Measurements from ENCODE around the gene STK36.

Gene STK36, protein sequence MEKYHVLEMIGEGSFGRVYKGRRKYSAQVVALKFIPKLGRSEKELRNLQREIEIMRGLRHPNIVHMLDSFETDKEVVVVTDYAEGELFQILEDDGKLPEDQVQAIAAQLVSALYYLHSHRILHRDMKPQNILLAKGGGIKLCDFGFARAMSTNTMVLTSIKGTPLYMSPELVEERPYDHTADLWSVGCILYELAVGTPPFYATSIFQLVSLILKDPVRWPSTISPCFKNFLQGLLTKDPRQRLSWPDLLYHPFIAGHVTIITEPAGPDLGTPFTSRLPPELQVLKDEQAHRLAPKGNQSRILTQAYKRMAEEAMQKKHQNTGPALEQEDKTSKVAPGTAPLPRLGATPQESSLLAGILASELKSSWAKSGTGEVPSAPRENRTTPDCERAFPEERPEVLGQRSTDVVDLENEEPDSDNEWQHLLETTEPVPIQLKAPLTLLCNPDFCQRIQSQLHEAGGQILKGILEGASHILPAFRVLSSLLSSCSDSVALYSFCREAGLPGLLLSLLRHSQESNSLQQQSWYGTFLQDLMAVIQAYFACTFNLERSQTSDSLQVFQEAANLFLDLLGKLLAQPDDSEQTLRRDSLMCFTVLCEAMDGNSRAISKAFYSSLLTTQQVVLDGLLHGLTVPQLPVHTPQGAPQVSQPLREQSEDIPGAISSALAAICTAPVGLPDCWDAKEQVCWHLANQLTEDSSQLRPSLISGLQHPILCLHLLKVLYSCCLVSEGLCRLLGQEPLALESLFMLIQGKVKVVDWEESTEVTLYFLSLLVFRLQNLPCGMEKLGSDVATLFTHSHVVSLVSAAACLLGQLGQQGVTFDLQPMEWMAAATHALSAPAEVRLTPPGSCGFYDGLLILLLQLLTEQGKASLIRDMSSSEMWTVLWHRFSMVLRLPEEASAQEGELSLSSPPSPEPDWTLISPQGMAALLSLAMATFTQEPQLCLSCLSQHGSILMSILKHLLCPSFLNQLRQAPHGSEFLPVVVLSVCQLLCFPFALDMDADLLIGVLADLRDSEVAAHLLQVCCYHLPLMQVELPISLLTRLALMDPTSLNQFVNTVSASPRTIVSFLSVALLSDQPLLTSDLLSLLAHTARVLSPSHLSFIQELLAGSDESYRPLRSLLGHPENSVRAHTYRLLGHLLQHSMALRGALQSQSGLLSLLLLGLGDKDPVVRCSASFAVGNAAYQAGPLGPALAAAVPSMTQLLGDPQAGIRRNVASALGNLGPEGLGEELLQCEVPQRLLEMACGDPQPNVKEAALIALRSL (N-terminal part only)

DNA sequence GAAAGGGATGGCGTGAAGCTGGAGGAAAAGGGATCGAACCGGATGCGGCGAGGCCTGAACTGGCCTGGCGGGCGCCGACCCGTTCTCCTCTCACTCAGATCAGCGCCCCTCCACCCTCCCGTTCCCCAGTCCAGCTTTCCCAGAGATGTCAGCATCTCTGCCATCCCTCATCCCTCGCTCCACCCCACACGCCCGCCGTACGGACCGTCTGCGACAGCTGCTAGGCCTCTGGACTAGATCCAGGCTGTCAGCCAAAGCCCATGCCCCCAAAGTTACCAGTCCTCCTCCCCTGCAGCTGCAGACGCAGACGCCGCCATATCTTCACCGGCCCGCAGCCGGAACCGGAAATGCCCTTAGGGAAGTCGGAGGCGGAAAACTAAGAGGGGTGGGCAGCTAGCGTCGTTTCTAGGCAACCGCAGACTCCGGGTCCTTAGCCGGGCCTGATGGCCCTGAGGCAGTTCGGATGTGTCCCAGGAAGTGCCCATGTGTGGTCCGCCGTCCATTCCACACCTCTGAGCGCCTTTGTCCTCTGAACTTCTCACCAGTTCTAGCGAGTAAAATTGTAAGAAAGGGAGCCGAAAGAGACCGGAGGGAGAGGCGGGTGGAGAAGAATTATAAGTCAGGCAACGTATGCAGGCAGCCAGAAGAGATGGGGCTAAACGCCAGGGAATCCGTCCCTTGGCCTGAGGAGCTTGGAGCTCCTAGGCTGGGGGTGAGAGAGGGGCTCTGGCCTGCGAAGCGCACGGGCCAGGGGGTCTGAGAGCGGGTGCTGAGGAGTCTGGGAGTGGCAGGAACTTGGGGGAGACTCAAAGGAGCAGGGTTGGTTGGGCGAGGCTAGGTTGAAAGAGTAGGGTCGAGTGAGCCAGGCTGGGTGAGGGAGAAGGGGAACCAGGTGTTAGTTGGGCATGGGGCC, at the start of gene STK36, which contains the start of gene RNF25:
STK36 (plus strand) TSS at position 433 of the 913 bp plus-strand sequence. CDS start 744 bp downstream, outside the sequence.
RNF25 (minus strand) TSS at position 349 of the 913 bp plus-strand sequence; CDS start at position 317, 32 bp downstream.
- DNase-seq (ENCODE audit: low spot score): peak; percentile 90

DNA sequence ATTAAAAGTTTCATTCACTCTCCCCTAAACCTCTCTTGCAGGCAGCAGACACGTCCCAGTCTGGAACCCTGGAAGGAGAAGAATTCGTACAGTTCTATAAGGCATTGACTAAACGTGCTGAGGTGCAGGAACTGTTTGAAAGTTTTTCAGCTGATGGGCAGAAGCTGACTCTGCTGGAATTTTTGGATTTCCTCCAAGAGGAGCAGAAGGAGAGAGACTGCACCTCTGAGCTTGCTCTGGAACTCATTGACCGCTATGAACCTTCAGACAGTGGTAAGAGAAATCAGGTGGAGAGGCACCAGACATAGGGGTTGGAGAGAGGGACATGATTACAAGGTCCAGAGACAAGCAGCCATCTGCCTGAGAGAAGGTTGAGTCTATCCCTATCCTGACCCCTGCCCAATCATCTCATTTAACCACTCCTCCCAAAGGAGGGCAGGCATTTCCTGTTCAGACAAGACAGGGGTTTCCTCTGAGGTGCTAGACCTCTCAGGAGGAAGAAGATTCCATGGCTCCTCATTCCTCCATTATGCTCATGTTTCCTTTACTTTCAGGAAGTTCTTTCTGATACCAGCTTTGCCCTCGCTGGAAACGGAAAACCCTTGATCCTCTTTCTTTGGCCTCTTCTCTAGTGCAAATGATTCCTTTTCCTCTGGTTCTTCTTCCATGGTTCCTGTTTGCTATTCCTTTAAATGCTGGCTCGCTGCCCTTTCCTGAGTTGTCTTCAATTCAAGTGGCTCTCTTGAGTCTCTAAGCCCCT, 49.1 kb upstream of the STK36 start:
- DNase-seq (ENCODE audit: low spot score): no peak

DNA sequence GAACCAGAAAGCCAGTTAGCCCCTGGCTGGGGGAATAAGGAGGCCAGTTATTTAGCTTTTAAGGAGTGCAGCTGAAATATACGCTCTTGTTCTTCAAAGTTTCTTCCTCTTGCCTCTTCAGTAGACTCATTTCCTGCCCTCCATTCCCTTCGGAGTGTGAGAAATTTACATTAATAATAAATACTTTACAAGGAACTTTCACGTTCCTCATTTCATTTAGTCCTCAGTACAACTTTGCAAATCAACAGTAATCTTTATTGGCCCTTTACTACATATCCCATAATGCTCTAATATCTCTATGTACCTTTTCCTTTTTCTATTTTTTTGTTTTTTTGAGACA, 48.5 kb upstream of the STK36 start:
- no peak for DNase-seq (ENCODE audit: low spot score)

DNA sequence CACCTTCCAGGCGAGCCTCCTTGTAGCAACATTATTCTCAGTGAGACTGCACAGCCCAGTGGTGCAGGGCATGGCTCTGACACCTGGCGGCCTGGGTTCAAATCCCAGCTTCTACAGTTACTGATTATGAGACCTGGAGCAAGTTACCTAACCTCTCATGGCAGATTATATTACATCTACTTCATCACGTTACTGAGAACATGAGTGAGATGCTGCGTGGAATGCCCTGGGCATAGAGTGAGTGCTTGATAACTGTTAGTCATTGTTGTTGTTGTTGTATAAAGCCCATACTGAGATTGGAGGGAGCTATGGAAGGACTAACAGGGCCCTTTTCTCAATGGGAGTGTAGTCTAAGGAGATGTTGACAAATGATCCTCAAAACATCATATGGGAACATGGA, 45.5 kb upstream of the STK36 start:
- no peak for DNase-seq (ENCODE audit: low spot score)

DNA sequence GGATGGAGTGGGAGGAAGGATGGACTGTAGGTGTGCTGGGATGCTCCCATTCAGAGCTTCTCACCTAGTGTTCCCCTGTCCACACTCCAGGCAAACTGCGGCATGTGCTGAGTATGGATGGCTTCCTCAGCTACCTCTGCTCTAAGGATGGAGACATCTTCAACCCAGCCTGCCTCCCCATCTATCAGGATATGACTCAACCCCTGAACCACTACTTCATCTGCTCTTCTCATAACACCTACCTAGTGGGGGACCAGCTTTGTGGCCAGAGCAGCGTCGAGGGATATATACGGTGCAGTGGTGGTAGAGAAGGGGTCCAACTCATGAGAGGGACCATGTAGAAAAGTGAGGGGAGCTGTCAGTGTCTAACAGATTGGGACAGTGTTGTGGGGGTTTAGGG, 43.9 kb upstream of the STK36 start:
- DNase-seq (ENCODE audit: low spot score): no peak

DNA sequence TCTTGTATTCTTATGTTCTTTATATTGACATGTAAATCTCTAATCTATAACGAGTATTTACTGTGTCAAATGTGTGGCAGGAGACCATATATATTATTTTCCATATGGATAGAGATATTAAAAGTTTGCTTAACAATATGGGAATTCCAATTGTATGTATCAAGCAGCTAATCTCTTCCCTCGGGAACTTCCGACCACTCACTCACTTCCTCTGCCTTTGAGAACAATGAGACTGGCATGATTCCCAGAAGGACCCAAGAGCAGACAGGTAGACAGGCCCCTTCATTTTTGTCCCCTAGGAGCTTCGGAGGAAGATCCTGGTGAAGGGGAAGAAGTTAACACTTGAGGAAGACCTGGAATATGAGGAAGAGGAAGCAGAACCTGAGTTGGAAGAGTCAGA, 40.0 kb upstream of the STK36 start:
- no peak for DNase-seq (ENCODE audit: low spot score)

DNA sequence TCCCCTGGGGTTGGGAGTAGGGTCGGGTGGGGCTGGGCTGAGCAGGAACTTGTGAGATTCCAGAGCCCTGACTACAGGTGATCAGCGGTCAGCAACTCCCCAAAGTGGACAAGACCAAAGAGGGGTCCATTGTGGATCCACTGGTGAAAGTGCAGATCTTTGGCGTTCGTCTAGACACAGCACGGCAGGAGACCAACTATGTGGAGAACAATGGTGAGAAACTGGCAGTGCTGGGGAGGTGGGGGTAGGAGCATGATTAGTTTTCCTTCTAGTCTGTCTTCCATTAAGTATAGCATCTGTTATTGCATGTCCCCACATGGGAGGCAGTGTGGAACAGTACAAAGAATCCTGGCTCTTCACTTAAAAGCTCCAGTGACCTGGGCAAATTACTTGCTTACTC, 36.2 kb upstream of the STK36 start:
- DNase-seq (ENCODE audit: low spot score): no peak

DNA sequence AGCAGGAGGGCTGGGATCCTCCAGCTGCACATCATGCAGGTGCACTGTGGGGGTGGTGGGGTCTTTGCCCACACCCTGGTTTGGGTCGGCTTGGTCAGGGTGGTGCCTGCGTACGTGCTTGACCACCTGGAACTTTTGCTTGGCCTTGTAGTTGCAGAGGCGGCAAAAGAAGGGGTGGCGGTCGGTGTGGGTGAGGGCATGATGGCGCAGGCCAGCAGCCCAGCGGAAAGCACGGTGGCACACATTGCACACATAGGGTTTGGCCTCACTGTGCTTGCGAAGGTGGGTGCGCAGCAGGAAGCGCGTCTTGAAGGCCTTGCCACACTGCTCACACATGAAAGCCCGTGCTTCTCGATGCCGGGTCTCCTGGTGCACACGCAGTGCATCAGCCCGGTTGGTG, 33.5 kb upstream of the STK36 start:
- DNase-seq (ENCODE audit: low spot score): no peak

DNA sequence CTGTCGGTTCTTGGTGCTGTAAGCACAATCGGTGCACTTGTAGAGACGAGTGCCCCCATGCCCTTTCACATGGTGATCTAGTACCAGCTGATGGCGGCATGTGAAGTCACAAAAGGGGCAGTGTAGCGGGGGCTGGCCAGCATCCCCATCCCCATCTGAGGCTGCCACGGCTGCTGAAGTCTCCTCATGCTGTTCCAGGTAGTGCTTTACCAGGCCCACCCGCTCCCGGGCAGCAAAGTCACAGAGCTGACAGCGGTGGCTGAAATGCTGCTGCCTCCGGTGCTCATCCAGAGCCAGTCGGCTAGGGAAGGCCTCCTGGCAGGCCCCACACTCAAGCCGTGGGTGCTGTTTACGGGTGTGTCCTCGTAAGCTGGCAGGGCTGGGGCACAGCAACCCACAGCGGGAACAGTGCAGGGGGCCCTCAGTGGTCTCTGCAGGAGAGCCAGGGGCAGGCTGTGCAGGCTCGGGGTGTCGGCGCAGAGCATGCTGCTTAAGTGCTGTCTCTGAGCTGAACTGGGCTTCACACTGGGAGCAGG, 29.7 kb upstream of the STK36 start:
- DNase-seq (ENCODE audit: low spot score): no peak

DNA sequence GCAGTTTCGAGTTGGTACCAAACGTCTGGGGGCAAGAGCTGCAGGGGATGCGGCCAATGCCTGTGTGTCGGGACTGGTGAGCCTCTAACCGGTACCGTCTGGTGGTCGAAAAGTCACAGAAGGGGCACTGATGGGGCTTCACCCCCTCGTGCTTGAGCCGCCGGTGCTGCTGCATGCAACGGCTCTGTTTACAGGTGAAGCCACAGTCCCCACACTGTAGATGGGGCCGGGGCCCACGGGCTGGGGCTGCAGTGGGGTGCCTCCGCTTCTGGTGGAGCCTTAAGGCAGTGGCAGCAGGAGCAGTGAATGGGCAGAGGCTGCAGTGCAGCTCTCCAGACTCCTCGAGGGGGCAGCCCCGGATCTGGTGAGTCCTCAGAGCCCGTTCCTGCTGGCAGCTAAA, 29.1 kb upstream of the STK36 start:
- no peak for DNase-seq (ENCODE audit: low spot score)

DNA sequence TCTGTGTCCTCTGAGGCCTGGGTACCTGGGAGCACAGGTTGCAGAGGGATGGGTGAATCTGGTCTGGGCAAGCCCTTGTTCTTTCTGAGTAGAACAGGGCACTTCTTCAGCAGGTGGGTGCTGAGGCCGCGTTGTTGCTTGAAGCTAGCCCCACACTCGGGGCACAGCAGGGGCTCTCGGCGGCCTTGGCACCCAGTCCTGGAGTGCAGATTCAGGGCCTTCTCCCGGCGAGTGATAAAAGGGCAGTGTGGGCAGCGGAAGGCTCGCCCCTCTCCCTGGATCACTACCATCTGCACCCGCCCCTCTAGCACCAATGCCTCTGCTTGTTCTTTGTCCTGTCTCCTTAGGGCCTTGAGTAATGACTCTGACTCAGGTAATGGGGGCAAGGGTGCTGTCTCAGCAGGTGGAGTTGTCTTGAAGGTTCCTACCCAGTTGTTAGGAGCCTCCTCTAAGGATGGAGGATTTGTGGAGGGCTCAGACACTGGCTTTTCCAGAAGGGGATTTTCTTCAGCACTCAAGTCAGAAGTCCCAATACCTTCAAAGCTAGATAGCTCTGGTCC, 28.1 kb upstream of the STK36 start:
- DNase-seq (ENCODE audit: low spot score): no peak

DNA sequence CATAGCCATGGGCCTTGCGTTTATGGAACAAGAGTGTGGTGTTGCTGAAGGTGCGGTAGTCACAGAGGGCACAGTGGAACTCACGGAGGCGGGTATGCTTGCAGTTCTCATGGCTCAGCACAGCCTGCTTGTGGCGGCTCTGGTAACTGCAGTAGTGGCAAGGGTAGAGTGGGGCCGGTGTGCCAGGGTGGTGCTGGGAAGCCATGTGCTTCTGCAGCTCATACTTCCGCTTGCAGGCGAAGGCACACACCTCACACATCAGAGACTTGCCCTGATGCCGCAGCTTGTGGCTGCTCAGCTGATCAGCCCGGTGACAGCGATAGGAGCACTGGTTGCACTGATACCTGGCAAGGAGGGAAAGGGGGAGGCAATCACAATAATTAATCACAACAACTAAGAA, 27.2 kb upstream of the STK36 start:
- no peak for DNase-seq (ENCODE audit: low spot score)

DNA sequence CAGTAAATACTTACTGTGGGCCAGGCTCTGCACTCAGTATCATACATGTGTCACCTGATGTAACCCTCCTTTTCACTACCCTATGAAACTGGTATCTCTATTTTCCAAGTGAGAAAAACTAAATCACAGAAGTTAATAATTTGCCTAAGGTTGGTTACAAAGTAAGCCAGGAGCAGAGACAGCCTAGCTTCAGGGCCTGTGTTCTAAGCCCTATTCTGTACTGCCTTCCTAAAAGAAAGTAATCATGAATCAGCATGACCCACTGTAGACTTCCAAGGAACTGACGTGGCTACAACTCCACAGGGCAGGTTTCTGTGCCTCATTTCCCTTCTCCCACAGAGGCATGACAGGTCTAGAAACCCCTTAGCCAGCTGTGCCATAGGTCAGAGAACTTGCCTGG, 26.8 kb upstream of the STK36 start:
- no peak for DNase-seq (ENCODE audit: low spot score)

DNA sequence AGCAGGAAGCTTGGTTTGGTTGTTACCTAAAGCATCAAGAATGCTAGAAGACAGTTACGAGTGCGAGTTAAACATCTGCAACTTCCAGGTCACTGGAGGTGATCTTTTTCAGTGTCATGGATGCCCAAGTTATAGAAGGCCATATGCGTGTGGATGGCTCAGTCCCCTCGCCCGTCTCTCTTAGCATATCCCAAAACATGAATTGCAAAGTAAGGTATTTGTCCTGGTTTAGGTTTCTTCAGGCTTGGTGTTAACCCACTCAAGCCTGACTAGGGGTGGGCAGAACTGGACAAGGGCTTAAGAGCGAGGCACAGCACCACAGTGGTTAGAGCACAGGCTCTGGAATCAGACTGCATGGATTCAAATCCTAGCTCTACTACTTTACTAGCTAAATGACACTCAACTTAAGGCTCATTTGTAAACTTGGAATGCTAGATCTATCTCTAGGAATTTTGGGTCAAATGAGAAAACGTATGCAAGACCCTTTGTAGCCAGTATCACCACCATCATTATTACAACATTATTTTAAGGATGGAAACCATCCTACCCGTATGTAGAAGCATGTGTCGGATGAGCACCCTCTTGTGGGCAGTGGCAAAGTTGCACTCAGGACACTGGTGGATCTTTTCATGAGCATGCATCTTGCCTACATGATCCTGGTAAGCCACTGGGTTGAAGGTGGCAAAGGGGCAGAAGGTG, 23.6 kb upstream of the STK36 start:
- DNase-seq (ENCODE audit: low spot score): peak; percentile 55

DNA sequence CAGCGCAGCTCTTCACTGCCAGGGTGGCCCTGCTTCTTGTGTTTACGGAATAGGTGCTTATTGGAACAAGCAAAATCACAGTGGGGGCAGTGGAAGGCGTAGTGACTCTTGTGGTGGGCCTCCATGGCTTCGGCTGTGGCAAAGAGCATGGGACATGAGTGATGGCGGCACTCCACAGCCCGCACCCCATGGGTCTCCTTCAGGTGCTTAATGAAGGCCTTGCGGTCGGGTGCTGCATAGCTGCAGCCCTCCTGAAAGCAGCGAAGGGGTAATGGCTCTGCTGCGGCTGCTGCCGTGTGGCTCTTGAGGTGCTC, 23.1 kb upstream of the STK36 start:
- no peak for DNase-seq (ENCODE audit: low spot score)

DNA sequence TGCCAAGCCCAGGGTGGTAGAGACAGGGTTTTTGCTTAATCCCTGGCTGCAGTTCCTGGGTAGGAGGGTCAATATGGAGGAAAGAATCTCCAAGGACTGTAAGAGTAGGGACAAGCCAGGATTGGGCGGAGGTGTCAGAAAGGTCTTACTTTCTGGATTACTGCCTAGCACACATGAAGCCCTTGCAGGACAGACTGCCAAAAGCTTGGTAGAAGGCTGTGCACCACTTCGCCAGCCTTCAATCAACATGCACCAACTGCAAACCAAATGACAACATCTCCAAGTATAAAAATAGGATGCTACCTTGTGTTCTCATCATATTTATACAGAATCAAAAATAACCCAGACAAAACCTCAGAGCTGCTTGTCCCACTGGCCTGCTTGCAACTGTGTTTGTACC, 16.1 kb upstream of the STK36 start:
- DNase-seq (ENCODE audit: low spot score): no peak

DNA sequence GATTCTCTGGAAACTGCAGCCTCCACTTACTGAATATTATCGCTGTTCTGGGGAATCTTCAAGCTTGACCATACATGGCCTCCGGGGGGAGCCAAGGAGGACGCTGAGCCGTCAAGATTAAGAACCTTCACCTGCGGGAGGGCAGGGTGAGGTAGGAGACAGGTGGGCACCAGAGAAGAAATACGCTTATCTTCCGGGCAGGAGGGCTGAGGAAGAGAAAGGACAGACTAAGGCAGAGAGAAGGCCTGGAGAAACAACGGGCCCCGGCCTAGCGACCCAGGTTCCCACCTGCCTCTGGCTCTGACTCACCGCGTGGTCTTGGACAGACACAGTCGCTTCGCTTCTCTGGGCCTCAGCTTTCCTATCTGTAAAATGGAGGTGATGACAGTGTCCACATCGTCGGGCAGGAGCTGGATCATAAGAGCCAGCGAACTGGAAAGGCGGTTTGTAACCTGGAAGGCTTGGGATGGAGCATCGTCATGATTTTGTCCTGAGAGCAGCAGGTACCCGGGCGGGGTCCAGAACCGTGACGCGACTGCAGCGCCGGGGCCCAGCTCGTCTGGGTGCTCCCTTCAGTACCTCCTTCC, 13.1 kb upstream of the STK36 start:
- DNase-seq (ENCODE audit: low spot score): peak; percentile 64

DNA sequence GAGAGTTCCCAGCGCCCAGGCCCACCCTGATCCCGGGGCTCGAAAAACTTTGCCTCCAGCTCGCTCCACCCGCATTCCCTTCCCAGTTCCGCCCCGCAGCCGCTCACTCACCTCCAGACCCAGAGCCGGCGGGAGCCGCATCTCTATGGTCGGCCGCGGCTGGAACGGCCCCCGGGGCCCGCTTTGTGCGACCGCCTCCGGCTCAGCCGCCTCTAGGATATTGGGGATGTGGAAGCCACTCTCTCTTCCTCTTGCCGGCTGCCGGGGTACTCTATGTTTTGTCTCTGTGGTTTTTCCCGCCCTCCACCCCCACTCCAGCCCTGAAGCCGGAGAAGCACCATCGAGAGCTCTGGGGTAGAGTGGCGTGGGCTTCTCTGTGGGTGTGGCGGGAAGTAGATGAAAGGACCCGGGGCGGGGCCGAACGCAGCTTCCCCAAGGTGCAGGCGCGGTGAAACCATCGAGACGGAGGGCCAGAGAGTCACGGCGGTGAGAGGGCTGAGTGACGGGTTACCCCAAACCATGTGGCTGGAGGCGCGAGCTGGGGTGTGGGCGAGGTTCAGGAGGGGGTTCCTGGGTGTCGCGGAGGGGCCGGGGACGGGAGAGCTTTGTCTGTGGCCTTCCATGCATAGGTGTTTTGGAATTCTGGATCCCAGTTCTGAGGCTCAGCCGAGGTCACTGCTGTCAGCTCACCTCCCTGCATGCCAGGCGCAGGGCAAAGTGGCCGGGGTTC, 12.5 kb upstream of the STK36 start, which contains the start of the genes BCS1L and ZNF142:
BCS1L (plus strand) TSS at position 426 of the 730 bp plus-strand sequence. CDS start 1,305 bp downstream, outside the sequence.
ZNF142 (minus strand) TSS at position 366 of the 730 bp plus-strand sequence. CDS start 3,194 bp downstream, outside the sequence.
- peak; percentile 93 for DNase-seq (ENCODE audit: low spot score)
